Neural progenitor cell (in vitro differentiated cells): Measurements from ENCODE around the gene NFATC2IP.

Source experiments
- CTCF ChIP-seq: fragments of 200-600 bp; sonication (generic); IDR thresholded peaks from 2 replicates; pipeline ENCODE4 v1.5.1; 2017; ENCODE audit warnings: antibody characterized with exemption, mild to moderate bottlenecking
- EZH2 ChIP-seq: fragments of 200-600 bp; sonication (generic); IDR thresholded peaks from 2 replicates; pipeline ENCODE4 v1.6.1; 2017; ENCODE audit warnings: antibody characterized with exemption, mild to moderate bottlenecking, moderate library complexity
- EZH2phosphoT487 ChIP-seq: fragments of 200-600 bp; sonication (generic); IDR thresholded peaks from 2 replicates; pipeline ENCODE4 v1.6.1; 2017; ENCODE audit warnings: antibody characterized with exemption

GRCh38 chr16:28967156-28967555, 16.4 kb downstream of the NFATC2IP start:
- no peak for TF ChIP-seq EZH2
- TF ChIP-seq CTCF = no peak
- TF ChIP-seq EZH2phosphoT487 = no peak
